ENCODE data around the gene ZNF831. TPM values are rescaled to one million over a fixed set of nuclear protein-coding genes. Genes with fewer than 3 reads are reported as not detected.

Gene ZNF831
- total RNA-seq, 1 donor, result not detected

- no peak for DNase-seq (ENCODE audit: low read depth)
- TF ChIP-seq, protein P1, sequence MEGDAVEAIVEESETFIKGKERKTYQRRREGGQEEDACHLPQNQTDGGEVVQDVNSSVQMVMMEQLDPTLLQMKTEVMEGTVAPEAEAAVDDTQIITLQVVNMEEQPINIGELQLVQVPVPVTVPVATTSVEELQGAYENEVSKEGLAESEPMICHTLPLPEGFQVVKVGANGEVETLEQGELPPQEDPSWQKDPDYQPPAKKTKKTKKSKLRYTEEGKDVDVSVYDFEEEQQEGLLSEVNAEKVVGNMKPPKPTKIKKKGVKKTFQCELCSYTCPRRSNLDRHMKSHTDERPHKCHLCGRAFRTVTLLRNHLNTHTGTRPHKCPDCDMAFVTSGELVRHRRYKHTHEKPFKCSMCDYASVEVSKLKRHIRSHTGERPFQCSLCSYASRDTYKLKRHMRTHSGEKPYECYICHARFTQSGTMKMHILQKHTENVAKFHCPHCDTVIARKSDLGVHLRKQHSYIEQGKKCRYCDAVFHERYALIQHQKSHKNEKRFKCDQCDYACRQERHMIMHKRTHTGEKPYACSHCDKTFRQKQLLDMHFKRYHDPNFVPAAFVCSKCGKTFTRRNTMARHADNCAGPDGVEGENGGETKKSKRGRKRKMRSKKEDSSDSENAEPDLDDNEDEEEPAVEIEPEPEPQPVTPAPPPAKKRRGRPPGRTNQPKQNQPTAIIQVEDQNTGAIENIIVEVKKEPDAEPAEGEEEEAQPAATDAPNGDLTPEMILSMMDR (IDR thresholded peaks at IDR 0.05; ENCODE audit: insufficient read depth, low read length), result no peak
- no peak overlapping the region for H3K4me3 ChIP-seq (ENCODE audit: low read depth, low read length)
Measured at GRCh38 chr20:59301343-59302007, 137.9 kb downstream of the ZNF831 start.

GRCh38 chr20:59305908-59306655 is 142.5 kb downstream of the ZNF831 start:
- H3K4me3 ChIP-seq (ENCODE audit: low read depth, low read length), result no peak overlapping the region
- DNase-seq (ENCODE audit: low read depth), result no peak

GRCh38 chr20:59307270-59307669 is 143.6 kb downstream of the ZNF831 start:
- no peak for DNase-seq (ENCODE audit: low read depth)
- H3K4me3 ChIP-seq (ENCODE audit: low read depth, low read length), result no peak overlapping the region
- TF ChIP-seq, protein P1 (IDR thresholded peaks at IDR 0.05; ENCODE audit: insufficient read depth, low read length), result no peak

More at GRCh38 chr20:59305908-59306655, 142.5 kb downstream of the ZNF831 start:
- TF ChIP-seq, protein P1 (IDR thresholded peaks at IDR 0.05; ENCODE audit: insufficient read depth, low read length), result no peak

Other genes with a start within 250 kb of the ZNF831 start
- 14.4 and 46.1 TPM in 2 replicates for gene NELFCD, start 182.6 kb upstream of the ZNF831 start, total RNA-seq (ENCODE audit: low replicate concordance)
- 38.0 and 51.0 TPM in 2 replicates for gene CTSZ, start 156.6 kb upstream of the ZNF831 start, total RNA-seq (ENCODE audit: low replicate concordance)
- not detected in 2 replicates for gene TUBB1, start 144.4 kb upstream of the ZNF831 start, total RNA-seq (ENCODE audit: low replicate concordance)
- gene ATP5F1E, start 131.5 kb upstream of the ZNF831 start, total RNA-seq (ENCODE audit: low replicate concordance), result 34.4 and 43.6 TPM in 2 replicates
- 28.7 and 75.7 TPM in 2 replicates for gene PRELID3B, start 121.0 kb upstream of the ZNF831 start, total RNA-seq (ENCODE audit: low replicate concordance)
- gene EDN3, start 136.8 kb downstream of the ZNF831 start, total RNA-seq (ENCODE audit: low replicate concordance), result not detected in 2 replicates